ENCODE measurements around the gene LSM10. TPM values are rescaled to one million over a fixed set of nuclear protein-coding genes. Genes with fewer than 3 reads are reported as not detected.

LSM10 gene
- total and polyA plus RNA-seq, 9 of the 15 experiments (the other 6 are each of a cell fraction or from before 2014, with no cell fraction given) = 13.2 to 146 (median 68.9) TPM

DNA sequence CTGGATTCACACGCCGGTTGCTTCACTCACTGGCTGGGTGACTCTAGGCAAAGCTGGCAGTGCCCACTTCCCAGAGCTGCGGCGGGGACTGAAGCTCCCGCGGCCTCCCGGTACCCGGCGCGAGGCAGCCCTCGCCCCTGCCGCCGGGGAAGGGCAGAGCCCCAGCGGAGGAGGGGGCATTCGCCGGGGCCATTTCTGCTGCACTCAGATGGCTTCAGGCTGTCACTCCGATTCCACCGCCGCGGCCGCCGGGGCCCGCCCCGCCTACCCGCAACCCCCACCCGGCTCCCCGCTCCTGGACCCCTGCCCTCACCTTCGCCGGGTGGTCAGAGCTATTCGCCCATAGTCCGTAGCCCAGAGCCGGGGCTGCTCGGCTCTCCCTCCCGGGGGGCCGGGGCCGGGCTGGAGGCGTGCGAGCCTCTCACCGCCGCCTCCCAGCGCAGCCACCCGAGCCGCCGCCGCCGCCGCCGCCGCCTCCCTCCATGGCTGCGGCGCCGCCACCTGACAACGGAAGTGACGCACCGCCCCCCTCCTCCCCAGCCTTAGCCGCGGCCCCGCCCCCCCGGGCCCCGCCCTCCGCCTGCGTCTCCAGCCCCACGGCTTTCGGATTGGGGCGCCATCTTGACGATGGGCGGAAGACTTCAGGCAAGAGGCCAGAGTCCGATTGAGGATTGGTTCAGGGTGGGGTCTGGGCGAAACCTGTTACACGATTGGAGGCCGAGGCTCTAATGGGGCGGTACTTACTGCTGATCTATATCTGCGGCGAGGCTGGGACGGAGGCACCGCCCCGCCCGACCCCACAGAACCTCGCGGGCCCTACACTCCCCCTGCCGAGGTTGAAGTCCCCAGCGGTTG, 12.1 kb downstream of the LSM10 start, which contains the start of gene STK40 (continued):
- TF ChIP-seq, protein P1, sequence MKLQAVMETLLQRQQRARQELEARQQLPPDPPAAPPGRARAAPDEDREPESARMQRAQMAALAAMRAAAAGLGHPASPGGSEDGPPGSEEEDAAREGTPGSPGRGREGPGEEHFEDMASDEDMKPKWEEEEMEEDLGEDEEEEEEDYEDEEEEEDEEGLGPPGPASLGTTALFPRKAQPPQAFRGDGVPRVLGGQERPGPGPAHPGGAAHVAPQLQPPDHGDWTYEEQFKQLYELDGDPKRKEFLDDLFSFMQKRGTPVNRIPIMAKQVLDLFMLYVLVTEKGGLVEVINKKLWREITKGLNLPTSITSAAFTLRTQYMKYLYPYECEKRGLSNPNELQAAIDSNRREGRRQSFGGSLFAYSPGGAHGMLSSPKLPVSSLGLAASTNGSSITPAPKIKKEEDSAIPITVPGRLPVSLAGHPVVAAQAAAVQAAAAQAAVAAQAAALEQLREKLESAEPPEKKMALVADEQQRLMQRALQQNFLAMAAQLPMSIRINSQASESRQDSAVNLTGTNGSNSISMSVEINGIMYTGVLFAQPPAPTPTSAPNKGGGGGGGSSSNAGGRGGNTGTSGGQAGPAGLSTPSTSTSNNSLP (IDR thresholded peaks at IDR 0.05; ENCODE audit: borderline replicate concordance, low read depth, low read length) = no peak
- TF ChIP-seq MAFF (IDR thresholded peaks at IDR 0.05; ENCODE audit: low read length) = no peak
- TF ChIP-seq SETDB1 (IDR thresholded peaks at IDR 0.05; ENCODE audit: low read length) = no peak
- TF ChIP-seq GTF2A2 (tag; IDR thresholded peaks at IDR 0.05) = no peak
- no peak for TF ChIP-seq TEAD4 (IDR thresholded peaks at IDR 0.05; ENCODE audit: low read length)
- no peak for TF ChIP-seq TEAD4 (CRISPR knock-in tag; IDR thresholded peaks at IDR 0.05; ENCODE audit: borderline replicate concordance)
- TF ChIP-seq, protein P2, sequence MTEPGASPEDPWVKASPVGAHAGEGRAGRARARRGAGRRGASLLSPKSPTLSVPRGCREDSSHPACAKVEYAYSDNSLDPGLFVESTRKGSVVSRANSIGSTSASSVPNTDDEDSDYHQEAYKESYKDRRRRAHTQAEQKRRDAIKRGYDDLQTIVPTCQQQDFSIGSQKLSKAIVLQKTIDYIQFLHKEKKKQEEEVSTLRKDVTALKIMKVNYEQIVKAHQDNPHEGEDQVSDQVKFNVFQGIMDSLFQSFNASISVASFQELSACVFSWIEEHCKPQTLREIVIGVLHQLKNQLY (CRISPR knock-in tag; conservative IDR thresholded peaks at IDR 0.05) = no peak
- no peak for TF ChIP-seq ZNF23 (CRISPR knock-in tag; IDR thresholded peaks at IDR 0.05)
- no peak for TF ChIP-seq SMAD2 (IDR thresholded peaks at IDR 0.05; ENCODE audit: low read depth, low read length)
- TF ChIP-seq FOXJ3 (CRISPR knock-in tag; IDR thresholded peaks at IDR 0.05) = no peak
- TF ChIP-seq, protein P3, sequence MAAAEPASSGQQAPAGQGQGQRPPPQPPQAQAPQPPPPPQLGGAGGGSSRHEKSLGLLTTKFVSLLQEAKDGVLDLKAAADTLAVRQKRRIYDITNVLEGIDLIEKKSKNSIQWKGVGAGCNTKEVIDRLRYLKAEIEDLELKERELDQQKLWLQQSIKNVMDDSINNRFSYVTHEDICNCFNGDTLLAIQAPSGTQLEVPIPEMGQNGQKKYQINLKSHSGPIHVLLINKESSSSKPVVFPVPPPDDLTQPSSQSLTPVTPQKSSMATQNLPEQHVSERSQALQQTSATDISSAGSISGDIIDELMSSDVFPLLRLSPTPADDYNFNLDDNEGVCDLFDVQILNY (CRISPR knock-in tag; IDR thresholded peaks at IDR 0.05) = no peak
- TF ChIP-seq ZFPM2 (CRISPR knock-in tag; IDR thresholded peaks at IDR 0.05) = no peak
- TF ChIP-seq ZNF232 (CRISPR knock-in tag; IDR thresholded peaks at IDR 0.05) = no peak; the same call in 1 of the 2 replicates
- no peak for TF ChIP-seq RBM15 (IDR thresholded peaks at IDR 0.05; ENCODE audit: insufficient read depth, low read length)
- no peak for TF ChIP-seq BMI1 (IDR thresholded peaks at IDR 0.05; ENCODE audit: low read length)
- TF ChIP-seq JUN (IDR thresholded peaks at IDR 0.05; ENCODE audit: borderline replicate concordance, low read depth, low read length) = no peak
- no peak for TF ChIP-seq JUN (CRISPR knock-in tag; IDR thresholded peaks at IDR 0.05; ENCODE audit: borderline replicate concordance)
- TF ChIP-seq CEBPG (CRISPR knock-in tag; IDR thresholded peaks at IDR 0.05) = no peak
- TF ChIP-seq CEBPG (tag; conservative IDR thresholded peaks at IDR 0.05 in 1 of 2, IDR thresholded peaks at IDR 0.05 in 1 of 2) = no peak
- TF ChIP-seq, protein P4, sequence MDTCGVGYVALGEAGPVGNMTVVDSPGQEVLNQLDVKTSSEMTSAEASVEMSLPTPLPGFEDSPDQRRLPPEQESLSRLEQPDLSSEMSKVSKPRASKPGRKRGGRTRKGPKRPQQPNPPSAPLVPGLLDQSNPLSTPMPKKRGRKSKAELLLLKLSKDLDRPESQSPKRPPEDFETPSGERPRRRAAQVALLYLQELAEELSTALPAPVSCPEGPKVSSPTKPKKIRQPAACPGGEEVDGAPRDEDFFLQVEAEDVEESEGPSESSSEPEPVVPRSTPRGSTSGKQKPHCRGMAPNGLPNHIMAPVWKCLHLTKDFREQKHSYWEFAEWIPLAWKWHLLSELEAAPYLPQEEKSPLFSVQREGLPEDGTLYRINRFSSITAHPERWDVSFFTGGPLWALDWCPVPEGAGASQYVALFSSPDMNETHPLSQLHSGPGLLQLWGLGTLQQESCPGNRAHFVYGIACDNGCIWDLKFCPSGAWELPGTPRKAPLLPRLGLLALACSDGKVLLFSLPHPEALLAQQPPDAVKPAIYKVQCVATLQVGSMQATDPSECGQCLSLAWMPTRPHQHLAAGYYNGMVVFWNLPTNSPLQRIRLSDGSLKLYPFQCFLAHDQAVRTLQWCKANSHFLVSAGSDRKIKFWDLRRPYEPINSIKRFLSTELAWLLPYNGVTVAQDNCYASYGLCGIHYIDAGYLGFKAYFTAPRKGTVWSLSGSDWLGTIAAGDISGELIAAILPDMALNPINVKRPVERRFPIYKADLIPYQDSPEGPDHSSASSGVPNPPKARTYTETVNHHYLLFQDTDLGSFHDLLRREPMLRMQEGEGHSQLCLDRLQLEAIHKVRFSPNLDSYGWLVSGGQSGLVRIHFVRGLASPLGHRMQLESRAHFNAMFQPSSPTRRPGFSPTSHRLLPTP (IDR thresholded peaks at IDR 0.05; ENCODE audit: borderline replicate concordance, extremely low read depth, insufficient read length) = no peak

Measured in K562 (cell line).